Fibroblast of lung (primary cell): ENCODE measurements around the gene MPL. TPM values are rescaled to one million over a fixed set of nuclear protein-coding genes. Genes with fewer than 3 reads are reported as not detected.

ENCODE experiments used
- DNase-seq, 2 donors: peaks; one replicate each; pipeline versions ENCODE4 v3.0.0 to v3.0.0-alpha.2; 2010; ENCODE audit warnings: low read depth in 2 of 2
- H2AFZ ChIP-seq: 2 replicates; pipeline ENCODE4 v1.5.1; 2012; ENCODE audit warnings: low read length, control low read depth, inconsistent platforms
- H3K27ac ChIP-seq: 2 replicates; pipeline ENCODE4 v1.5.1; 2011; ENCODE audit warnings: low read length, control low read depth; ENCODE audit not compliant: insufficient read depth
- H3K27me3 ChIP-seq: 2 replicates; pipeline ENCODE4 v1.5.1; 2011; ENCODE audit warnings: mild to moderate bottlenecking, low read length; ENCODE audit not compliant: control insufficient read depth, insufficient read depth
- H3K36me3 ChIP-seq: 2 replicates; pipeline ENCODE4 v1.5.1; 2011; ENCODE audit warnings: low read length; ENCODE audit not compliant: control insufficient read depth, insufficient read depth
- H3K4me1 ChIP-seq: 2 replicates; pipeline ENCODE4 v1.5.1; 2011; ENCODE audit warnings: low read length; ENCODE audit not compliant: control insufficient read depth, insufficient read depth; ENCODE audit errors: extremely low read depth
- H3K4me2 ChIP-seq: 2 replicates; pipeline ENCODE4 v1.5.1; 2011; ENCODE audit warnings: low read length, control low read depth; ENCODE audit not compliant: insufficient read depth; ENCODE audit errors: extremely low read depth
- H3K4me3 ChIP-seq, 4 experiments: fragments of 200-600 bp in 1 of 4; sonication (generic) in 1 of 4; replicated peaks in 1 of 4; 2 replicates each; pipeline ENCODE4 v1.5.1; 2011 to 2016; ENCODE audit warnings: low read length in 4 of 4, low read depth in 3 of 4, mild to moderate bottlenecking in 3 of 4, control low read depth in 2 of 4, inconsistent platforms in 1 of 4, mixed read lengths in 1 of 4; ENCODE audit not compliant: insufficient read depth in 1 of 4; ENCODE audit errors: control extremely low read depth in 1 of 4
- H3K79me2 ChIP-seq: 2 replicates; pipeline ENCODE4 v1.5.1; 2012; ENCODE audit warnings: mild to moderate bottlenecking, low read length, inconsistent platforms; ENCODE audit not compliant: control insufficient read depth, insufficient read depth
- H3K9ac ChIP-seq: 2 replicates; pipeline ENCODE4 v1.5.1; 2011; ENCODE audit warnings: mild to moderate bottlenecking, low read length, control low read depth; ENCODE audit not compliant: insufficient read depth
- H3K9me3 ChIP-seq: 2 replicates; pipeline ENCODE4 v1.5.1; 2012; ENCODE audit warnings: low read depth, low read length; ENCODE audit not compliant: control insufficient read depth, insufficient read depth
- H4K20me1 ChIP-seq: 2 replicates; pipeline ENCODE4 v1.5.1; 2011; ENCODE audit warnings: low read length; ENCODE audit not compliant: control insufficient read depth, insufficient read depth; ENCODE audit errors: extremely low read depth
- EZH2 ChIP-seq: IDR thresholded peaks from 2 replicates; pipeline ENCODE4 v1.5.1; 2012; ENCODE audit warnings: low read length, control low read depth, mild to moderate bottlenecking; ENCODE audit errors: missing control alignments
- polyA minus RNA-seq: library from RNA; depleted of rRNA, polyadenylated mRNA; stranded (reverse); fragments of >200 nt; gene quantifications from 2 replicates; pipeline ENCODE4 v1.2.3, GENCODE V29; 2011; ENCODE audit warnings: low replicate concordance
- polyA plus RNA-seq, 2 donors: library from polyadenylated mRNA; depleted of rRNA in 1 of 2; stranded (reverse) in 1 of 2; unstranded in 1 of 2; fragments of >200 nt; gene quantifications; 2 replicates each; pipeline ENCODE4 v1.2.1, GENCODE V29; 2011 to 2012; ENCODE audit warnings: missing spikeins in 1 of 2
- total RNA-seq: library from RNA; depleted of rRNA; stranded (reverse); fragments of >200 nt; gene quantifications from 2 replicates; pipeline ENCODE4 v1.2.1, GENCODE V29; 2014
- TF ChIP-seq, protein P1 (sequence below), 2 donors: IDR thresholded peaks in 1 of 2; conservative IDR thresholded peaks in 1 of 2; 1 replicate in 1 of 2; 2 replicates in 1 of 2; pipeline ENCODE4 v1.5.1; 2011 to 2012; ENCODE audit warnings: low read length in 2 of 2, control low read depth in 1 of 2, inconsistent platforms in 1 of 2, low read depth in 1 of 2, mild to moderate bottlenecking in 1 of 2

The MPL gene
- total RNA-seq (not detected in 2 replicates), polyA plus RNA-seq (not detected in 2 replicates), polyA minus RNA-seq (not detected in 2 replicates)
- polyA plus RNA-seq (2012) = 0.12 TPM in 1 of 2 replicates, not detected in the other

DNA sequence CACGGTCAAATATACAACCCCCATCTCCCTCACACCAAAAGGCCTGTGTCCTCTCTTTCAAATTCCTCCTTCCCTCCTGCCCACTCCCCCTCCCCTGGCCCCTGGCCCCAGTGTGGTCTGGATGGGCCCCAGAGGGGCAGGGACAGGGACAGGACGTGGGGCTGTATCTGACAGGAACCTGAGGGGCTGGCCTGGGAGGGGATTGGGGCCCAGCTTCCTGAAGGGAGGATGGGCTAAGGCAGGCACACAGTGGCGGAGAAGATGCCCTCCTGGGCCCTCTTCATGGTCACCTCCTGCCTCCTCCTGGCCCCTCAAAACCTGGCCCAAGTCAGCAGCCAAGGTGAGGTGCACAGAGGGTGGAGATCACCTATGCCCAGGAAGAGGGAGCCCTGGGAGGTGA lies at the start of gene MPL:
TSS of gene MPL (plus strand) at position 231 of the 400 bp plus-strand sequence. CDS start at position 262, 31 bp downstream.
- no peaks in the 10 kb centered on the region for H3K4me1 ChIP-seq
- no peaks in the 10 kb centered on the region for H4K20me1 ChIP-seq
- no peaks in the 10 kb centered on the region for H3K9me3 ChIP-seq
- no peak within 1 kb of the TSS for H3K9ac ChIP-seq
- H2AFZ ChIP-seq = no peak within 1 kb of the TSS
- no peak within 1 kb of the TSS for H3K4me2 ChIP-seq
- no peak for DNase-seq
- H3K79me2 ChIP-seq = no peaks in the 10 kb centered on the region
- H3K36me3 ChIP-seq = no peaks in the 10 kb centered on the region
- no peak within 1 kb of the TSS for H3K27ac ChIP-seq
- peaks cover 10% of the 10 kb centered on the region for H3K27me3 ChIP-seq
- no peak within 1 kb of the TSS for H3K4me3 ChIP-seq
- TF ChIP-seq EZH2 = no peak
- TF ChIP-seq, protein P1, sequence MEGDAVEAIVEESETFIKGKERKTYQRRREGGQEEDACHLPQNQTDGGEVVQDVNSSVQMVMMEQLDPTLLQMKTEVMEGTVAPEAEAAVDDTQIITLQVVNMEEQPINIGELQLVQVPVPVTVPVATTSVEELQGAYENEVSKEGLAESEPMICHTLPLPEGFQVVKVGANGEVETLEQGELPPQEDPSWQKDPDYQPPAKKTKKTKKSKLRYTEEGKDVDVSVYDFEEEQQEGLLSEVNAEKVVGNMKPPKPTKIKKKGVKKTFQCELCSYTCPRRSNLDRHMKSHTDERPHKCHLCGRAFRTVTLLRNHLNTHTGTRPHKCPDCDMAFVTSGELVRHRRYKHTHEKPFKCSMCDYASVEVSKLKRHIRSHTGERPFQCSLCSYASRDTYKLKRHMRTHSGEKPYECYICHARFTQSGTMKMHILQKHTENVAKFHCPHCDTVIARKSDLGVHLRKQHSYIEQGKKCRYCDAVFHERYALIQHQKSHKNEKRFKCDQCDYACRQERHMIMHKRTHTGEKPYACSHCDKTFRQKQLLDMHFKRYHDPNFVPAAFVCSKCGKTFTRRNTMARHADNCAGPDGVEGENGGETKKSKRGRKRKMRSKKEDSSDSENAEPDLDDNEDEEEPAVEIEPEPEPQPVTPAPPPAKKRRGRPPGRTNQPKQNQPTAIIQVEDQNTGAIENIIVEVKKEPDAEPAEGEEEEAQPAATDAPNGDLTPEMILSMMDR (conservative IDR thresholded peaks at IDR 0.05 in 1 of 2, IDR thresholded peaks at IDR 0.05 in 1 of 2; ENCODE audit: low read depth in 1 of 2, low read length in 2 of 2) = no peak

DNA sequence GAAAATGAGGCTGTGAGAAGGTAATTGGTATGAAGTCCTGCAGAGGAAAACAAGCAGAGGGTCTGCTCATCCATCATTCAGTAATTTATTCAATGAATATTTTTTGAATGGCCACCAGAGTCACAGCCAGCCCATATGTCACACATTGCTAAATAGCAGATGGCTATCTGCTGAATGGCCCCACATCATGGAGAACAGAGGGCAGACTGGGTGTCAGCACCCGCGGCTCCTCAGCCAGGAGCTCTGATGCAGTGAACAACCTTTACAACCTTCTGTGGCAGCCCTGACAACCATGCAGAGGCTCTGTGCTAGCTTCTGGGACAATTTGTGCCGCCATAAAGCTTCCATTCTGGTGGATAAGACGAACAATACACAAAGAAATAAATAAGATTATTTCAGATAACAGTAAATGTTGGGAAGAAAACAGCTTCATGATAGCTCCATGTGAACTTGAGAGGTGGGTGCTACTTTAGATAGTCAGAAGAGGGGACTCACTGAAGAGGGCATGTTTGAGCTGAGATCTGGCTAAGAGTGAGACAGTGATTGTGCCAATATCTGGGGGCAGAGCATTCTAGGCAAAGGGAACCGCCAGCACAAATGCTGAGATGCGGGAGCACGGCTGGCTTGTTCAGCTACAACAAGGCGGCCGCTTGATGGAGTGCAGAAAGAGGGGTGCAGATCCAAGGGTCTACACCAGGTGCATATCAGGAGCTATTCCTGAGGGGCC lies 49.4 kb upstream of the MPL start:
- Histone ChIP-seq H3K79me2 (no peaks in the 10 kb centered on the region), H2AFZ (no peak overlapping the region), H3K4me1 (no peaks in the 10 kb centered on the region), H3K27me3 (peaks cover 12% of the 10 kb centered on the region), H4K20me1 (no peaks in the 10 kb centered on the region), H3K4me2 (no peak overlapping the region), H3K9ac (no peak overlapping the region), H3K27ac (no peak overlapping the region), H3K4me3 (no peak overlapping the region), H3K9me3 (no peaks in the 10 kb centered on the region), H3K36me3 (no peaks in the 10 kb centered on the region)
- TF ChIP-seq, protein P1 (conservative IDR thresholded peaks at IDR 0.05 in 1 of 2, IDR thresholded peaks at IDR 0.05 in 1 of 2; ENCODE audit: low read depth in 1 of 2, low read length in 2 of 2) = no peak
- DNase-seq = no peak

GRCh38 chr1:43288785-43289706 lies 48.6 kb upstream of the MPL start:
- H3K4me1 ChIP-seq = no peaks in the 10 kb centered on the region
- no peak for TF ChIP-seq EZH2
- TF ChIP-seq, protein P1 (conservative IDR thresholded peaks at IDR 0.05 in 1 of 2, IDR thresholded peaks at IDR 0.05 in 1 of 2; ENCODE audit: low read depth in 1 of 2, low read length in 2 of 2) = no peak

More at GRCh38 chr1:43288785-43289706, 48.6 kb upstream of the MPL start:
- H3K9me3 ChIP-seq = no peaks in the 10 kb centered on the region
- no peaks in the 10 kb centered on the region for H3K36me3 ChIP-seq
- no peaks in the 10 kb centered on the region for H3K79me2 ChIP-seq
- no peak overlapping the region for H3K9ac ChIP-seq
- H3K27me3 ChIP-seq = peaks cover 12% of the 10 kb centered on the region
- H3K4me2 ChIP-seq = no peak overlapping the region
- H3K27ac ChIP-seq = no peak overlapping the region
- H4K20me1 ChIP-seq = no peaks in the 10 kb centered on the region
- H3K4me3 ChIP-seq = no peak overlapping the region
- no peak overlapping the region for H2AFZ ChIP-seq
- no peak for DNase-seq
